Loucy (cell line): ENCODE measurements around the gene DBNDD1.

ENCODE experiments used
- EZH2phosphoT487 ChIP-seq: fragments of 200-600 bp; IDR thresholded peaks from 2 replicates; pipeline ENCODE4 v1.6.1; 2018; ENCODE audit warnings: antibody characterized with exemption, mild to moderate bottlenecking, moderate library complexity, borderline replicate concordance
- TF ChIP-seq, protein P1 (sequence below): fragments of 200-600 bp; sonication (generic); conservative IDR thresholded peaks from 2 replicates; pipeline ENCODE4 v1.5.1; 2014; ENCODE audit warnings: mild to moderate bottlenecking, antibody characterized with exemption, low read length

- TF ChIP-seq, protein P1, sequence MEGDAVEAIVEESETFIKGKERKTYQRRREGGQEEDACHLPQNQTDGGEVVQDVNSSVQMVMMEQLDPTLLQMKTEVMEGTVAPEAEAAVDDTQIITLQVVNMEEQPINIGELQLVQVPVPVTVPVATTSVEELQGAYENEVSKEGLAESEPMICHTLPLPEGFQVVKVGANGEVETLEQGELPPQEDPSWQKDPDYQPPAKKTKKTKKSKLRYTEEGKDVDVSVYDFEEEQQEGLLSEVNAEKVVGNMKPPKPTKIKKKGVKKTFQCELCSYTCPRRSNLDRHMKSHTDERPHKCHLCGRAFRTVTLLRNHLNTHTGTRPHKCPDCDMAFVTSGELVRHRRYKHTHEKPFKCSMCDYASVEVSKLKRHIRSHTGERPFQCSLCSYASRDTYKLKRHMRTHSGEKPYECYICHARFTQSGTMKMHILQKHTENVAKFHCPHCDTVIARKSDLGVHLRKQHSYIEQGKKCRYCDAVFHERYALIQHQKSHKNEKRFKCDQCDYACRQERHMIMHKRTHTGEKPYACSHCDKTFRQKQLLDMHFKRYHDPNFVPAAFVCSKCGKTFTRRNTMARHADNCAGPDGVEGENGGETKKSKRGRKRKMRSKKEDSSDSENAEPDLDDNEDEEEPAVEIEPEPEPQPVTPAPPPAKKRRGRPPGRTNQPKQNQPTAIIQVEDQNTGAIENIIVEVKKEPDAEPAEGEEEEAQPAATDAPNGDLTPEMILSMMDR: no peak
- no peak for TF ChIP-seq EZH2phosphoT487
Observed at GRCh38 chr16:90057738-90058173, 38.5 kb upstream of the DBNDD1 start.
